Panc1 (cell line): ENCODE results near the gene OVAAL. TPM values are rescaled to one million over a fixed set of nuclear protein-coding genes. Genes with fewer than 3 reads are reported as not detected.

Experiments used
- ATAC-seq: fragments of 200-7000 bp; cut with Tn5 transposase; 2 replicates; pipeline ENCODE4 v1.9.1; 2020; ENCODE audit warnings: mild to moderate bottlenecking, moderate library complexity
- BruUV-seq: library from RNA; stranded (reverse); fragments of 400-500 nt; replicated peaks from 2 replicates; lab custom pipeline; 2021; lab: Mats Ljungman, UMichigan
- CTCF ChIA-PET: fragments of 300-600 bp; sonication (Branson Sonifier 250); formaldehyde crosslinking; loops from one replicate; lab custom pipeline; 2022; ENCODE audit warnings: antibody characterized with exemption; lab: Charles Lee
- POLR2A ChIA-PET: fragments of 300-600 bp; sonication (Branson Sonifier 250); formaldehyde crosslinking; loops from one replicate; lab custom pipeline; 2022; ENCODE audit warnings: antibody characterized with exemption; lab: Charles Lee
- DNase-seq: peaks from one replicate; pipeline ENCODE4 v3.0.0-alpha.2; 2010; ENCODE audit warnings: low read depth, low spot score
- H3K27ac ChIP-seq: 2 replicates; pipeline ENCODE4 v1.5.1; 2011; ENCODE audit warnings: mild to moderate bottlenecking, low read length, inconsistent platforms
- H3K27me3 ChIP-seq: fragments of 200-500 bp; sonication (Bioruptor generic); 2 replicates; pipeline ENCODE4 v1.6.0; 2014; ENCODE audit warnings: low read length, inconsistent platforms; ENCODE audit not compliant: control insufficient read depth, insufficient read depth
- H3K36me3 ChIP-seq: fragments of 200-500 bp; sonication (Bioruptor generic); 2 replicates; pipeline ENCODE4 v1.5.1; 2014; ENCODE audit warnings: inconsistent platforms, mild to moderate bottlenecking, low read length, moderate library complexity; ENCODE audit not compliant: control insufficient read depth, insufficient read depth
- H3K4me1 ChIP-seq: 2 replicates; pipeline ENCODE4 v1.5.1; 2011; ENCODE audit warnings: inconsistent platforms, mild to moderate bottlenecking, low read length, moderate library complexity; ENCODE audit not compliant: control insufficient read depth, insufficient read depth
- H3K4me3 ChIP-seq, 2 experiments: 2 replicates each; pipeline ENCODE4 v1.5.1; 2011 to 2012; ENCODE audit warnings: low read depth in 2 of 2, low read length in 2 of 2, mild to moderate bottlenecking in 2 of 2, inconsistent platforms in 1 of 2, moderate library complexity in 1 of 2
- H3K9me3 ChIP-seq: fragments of 200-500 bp; sonication (Bioruptor generic); 2 replicates; pipeline ENCODE4 v1.5.1; 2014; ENCODE audit warnings: low read depth, mild to moderate bottlenecking, inconsistent platforms, low read length, moderate library complexity; ENCODE audit not compliant: control insufficient read depth, insufficient read depth
- POLR2AphosphoS5 ChIP-seq: IDR thresholded peaks from 2 replicates; pipeline ENCODE4 v1.6.1; 2012; ENCODE audit warnings: mild to moderate bottlenecking, low read depth, low read length, moderate library complexity
- SIN3A ChIP-seq: IDR thresholded peaks from 2 replicates; pipeline ENCODE4 v1.6.1; 2012; ENCODE audit warnings: low read depth, mild to moderate bottlenecking, low read length, moderate library complexity, borderline replicate concordance; ENCODE audit not compliant: insufficient read depth
- TCF7L2 ChIP-seq: IDR thresholded peaks from 2 replicates; pipeline ENCODE4 v1.6.1; 2011; ENCODE audit warnings: mild to moderate bottlenecking, low read depth, low read length, inconsistent platforms
- in situ Hi-C: cut with HindIII; loops from 2 replicates; pipeline ENCODE4 v1.10.0; 2016; ENCODE audit warnings: low sequenced_read_pairs, low pct_unique_long_range_greater_than_20kb
- intact Hi-C: fragments of 100-400 bp; cut with micrococcal nuclease; formaldehyde crosslinking; loops from one replicate; pipeline ENCODE4 v1.10.0; 2022; ENCODE audit not compliant: unreplicated experiment
- total RNA-seq: library from RNA; stranded (reverse); gene quantifications from one replicate; pipeline ENCODE4 v1.2.1, GENCODE V29; 2021; ENCODE audit not compliant: unreplicated experiment
- TF ChIP-seq, protein P1 (sequence below), 2 experiments: IDR thresholded peaks; 2 replicates each; pipeline ENCODE4 v1.6.1; 2011 to 2012; ENCODE audit warnings: low read depth in 2 of 2, control low read depth in 1 of 2, low read length in 1 of 2, mild to moderate bottlenecking in 1 of 2, moderate library complexity in 1 of 2; ENCODE audit not compliant: insufficient read depth in 1 of 2
- TF ChIP-seq, protein P2 (sequence below): fragments of 450-650 bp; IDR thresholded peaks from 2 replicates; pipeline ENCODE4 v1.5.1; 2017; ENCODE audit warnings: mild to moderate bottlenecking

The OVAAL gene
- total RNA-seq, 1 experiment from 2014 or later, result not detected

DNA sequence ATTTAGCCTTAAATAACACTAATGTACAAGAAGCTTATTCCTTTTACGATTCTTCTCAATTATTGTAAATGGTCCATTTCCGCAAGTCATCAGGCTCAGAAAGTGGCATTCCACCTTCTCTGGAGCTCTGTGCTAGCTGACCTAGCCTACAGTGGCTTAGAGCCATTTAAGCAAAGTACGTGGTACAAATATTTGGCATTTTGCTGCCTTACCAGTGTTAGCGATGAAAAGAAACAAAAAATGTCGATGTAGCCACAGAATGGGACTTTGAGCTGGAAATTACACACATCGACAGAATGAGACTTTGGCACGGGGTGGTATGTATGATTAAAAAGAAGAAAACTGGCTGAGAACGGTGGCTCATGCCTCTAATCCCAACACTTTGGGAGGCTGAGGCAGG lies 26.1 kb downstream of the OVAAL start:
- in situ Hi-C loops (no loop called here), intact Hi-C loops (no loop called here)
- no peaks in the 10 kb centered on the region for H3K36me3 ChIP-seq
- CTCF ChIA-PET, result no interaction called here
- H3K9me3 ChIP-seq, result no peaks in the 10 kb centered on the region
- DNase-seq (no peak), ATAC-seq (no peak)
- POLR2A ChIA-PET, result no interaction called here
- no peak overlapping the region for H3K4me3 ChIP-seq
- BruUV-seq, result no TSS peak
- no peak overlapping the region for H3K27ac ChIP-seq
- no peaks in the 10 kb centered on the region; the same call in 1 of the 2 replicates for H3K27me3 ChIP-seq
- no peaks in the 10 kb centered on the region for H3K4me1 ChIP-seq
- TF ChIP-seq TCF7L2 (no peak), POLR2AphosphoS5 (no peak), SIN3A (no peak)
- TF ChIP-seq, protein P1, sequence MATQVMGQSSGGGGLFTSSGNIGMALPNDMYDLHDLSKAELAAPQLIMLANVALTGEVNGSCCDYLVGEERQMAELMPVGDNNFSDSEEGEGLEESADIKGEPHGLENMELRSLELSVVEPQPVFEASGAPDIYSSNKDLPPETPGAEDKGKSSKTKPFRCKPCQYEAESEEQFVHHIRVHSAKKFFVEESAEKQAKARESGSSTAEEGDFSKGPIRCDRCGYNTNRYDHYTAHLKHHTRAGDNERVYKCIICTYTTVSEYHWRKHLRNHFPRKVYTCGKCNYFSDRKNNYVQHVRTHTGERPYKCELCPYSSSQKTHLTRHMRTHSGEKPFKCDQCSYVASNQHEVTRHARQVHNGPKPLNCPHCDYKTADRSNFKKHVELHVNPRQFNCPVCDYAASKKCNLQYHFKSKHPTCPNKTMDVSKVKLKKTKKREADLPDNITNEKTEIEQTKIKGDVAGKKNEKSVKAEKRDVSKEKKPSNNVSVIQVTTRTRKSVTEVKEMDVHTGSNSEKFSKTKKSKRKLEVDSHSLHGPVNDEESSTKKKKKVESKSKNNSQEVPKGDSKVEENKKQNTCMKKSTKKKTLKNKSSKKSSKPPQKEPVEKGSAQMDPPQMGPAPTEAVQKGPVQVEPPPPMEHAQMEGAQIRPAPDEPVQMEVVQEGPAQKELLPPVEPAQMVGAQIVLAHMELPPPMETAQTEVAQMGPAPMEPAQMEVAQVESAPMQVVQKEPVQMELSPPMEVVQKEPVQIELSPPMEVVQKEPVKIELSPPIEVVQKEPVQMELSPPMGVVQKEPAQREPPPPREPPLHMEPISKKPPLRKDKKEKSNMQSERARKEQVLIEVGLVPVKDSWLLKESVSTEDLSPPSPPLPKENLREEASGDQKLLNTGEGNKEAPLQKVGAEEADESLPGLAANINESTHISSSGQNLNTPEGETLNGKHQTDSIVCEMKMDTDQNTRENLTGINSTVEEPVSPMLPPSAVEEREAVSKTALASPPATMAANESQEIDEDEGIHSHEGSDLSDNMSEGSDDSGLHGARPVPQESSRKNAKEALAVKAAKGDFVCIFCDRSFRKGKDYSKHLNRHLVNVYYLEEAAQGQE (IDR thresholded peaks at IDR 0.05; ENCODE audit: insufficient read depth in 1 of 2, low read depth in 2 of 2, low read length in 1 of 2), result no peak
- TF ChIP-seq, protein P2, sequence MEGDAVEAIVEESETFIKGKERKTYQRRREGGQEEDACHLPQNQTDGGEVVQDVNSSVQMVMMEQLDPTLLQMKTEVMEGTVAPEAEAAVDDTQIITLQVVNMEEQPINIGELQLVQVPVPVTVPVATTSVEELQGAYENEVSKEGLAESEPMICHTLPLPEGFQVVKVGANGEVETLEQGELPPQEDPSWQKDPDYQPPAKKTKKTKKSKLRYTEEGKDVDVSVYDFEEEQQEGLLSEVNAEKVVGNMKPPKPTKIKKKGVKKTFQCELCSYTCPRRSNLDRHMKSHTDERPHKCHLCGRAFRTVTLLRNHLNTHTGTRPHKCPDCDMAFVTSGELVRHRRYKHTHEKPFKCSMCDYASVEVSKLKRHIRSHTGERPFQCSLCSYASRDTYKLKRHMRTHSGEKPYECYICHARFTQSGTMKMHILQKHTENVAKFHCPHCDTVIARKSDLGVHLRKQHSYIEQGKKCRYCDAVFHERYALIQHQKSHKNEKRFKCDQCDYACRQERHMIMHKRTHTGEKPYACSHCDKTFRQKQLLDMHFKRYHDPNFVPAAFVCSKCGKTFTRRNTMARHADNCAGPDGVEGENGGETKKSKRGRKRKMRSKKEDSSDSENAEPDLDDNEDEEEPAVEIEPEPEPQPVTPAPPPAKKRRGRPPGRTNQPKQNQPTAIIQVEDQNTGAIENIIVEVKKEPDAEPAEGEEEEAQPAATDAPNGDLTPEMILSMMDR, result no peak

DNA sequence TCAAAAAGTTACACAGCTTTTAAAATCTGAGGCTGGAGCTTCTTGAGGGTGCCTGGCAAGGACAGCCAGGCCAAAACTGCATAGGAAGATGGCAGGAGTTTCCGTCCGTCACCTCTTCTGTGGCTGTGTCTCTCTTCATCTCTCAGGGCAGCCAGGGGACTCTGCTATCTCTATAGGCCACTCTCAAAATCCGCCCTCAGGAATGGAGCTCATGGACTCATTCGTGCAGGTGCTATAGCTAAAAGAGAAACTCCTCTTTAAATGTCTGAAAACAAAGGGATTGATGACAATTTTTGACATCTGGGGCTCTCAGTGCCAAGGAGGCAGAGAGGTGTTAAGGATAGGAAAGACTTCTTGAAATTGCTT lies 27.2 kb downstream of the OVAAL start:
- CTCF ChIA-PET, result no interaction called here
- Histone ChIP-seq H3K9me3 (no peaks in the 10 kb centered on the region), H3K27me3 (no peaks in the 10 kb centered on the region; the same call in 1 of the 2 replicates), H3K36me3 (no peaks in the 10 kb centered on the region), H3K4me1 (no peaks in the 10 kb centered on the region), H3K4me3 (no peak overlapping the region), H3K27ac (no peak overlapping the region)
- DNase-seq (no peak), ATAC-seq (no peak)
- no peak for TF ChIP-seq TCF7L2
- TF ChIP-seq POLR2AphosphoS5, result no peak
- no peak for TF ChIP-seq SIN3A
- TF ChIP-seq, protein P2, result no peak
- TF ChIP-seq, protein P1 (IDR thresholded peaks at IDR 0.05; ENCODE audit: insufficient read depth in 1 of 2, low read depth in 2 of 2, low read length in 1 of 2), result no peak
- POLR2A ChIA-PET, result no interaction called here
- no TSS peak for BruUV-seq
- in situ Hi-C loops, result no loop called here
- intact Hi-C loops, result no loop called here
